Trophoblast cell (in vitro differentiated cells and primary cell): ENCODE measurements around the gene IFTAP.

ENCODE experiments used
- DNase-seq, 2 donors: peaks; one replicate each; pipeline ENCODE4 v3.0.0-alpha.2; 2016
- H2AFZ ChIP-seq: 2 replicates; pipeline ENCODE4 v1.6.1; 2013; ENCODE audit warnings: low read length, moderate library complexity, mild to moderate bottlenecking; ENCODE audit not compliant: insufficient read depth, poor library complexity
- H2AK5ac ChIP-seq: 2 replicates; pipeline ENCODE4 v1.6.1; 2013; ENCODE audit warnings: mild to moderate bottlenecking, low read length
- H2BK120ac ChIP-seq: 2 replicates; pipeline ENCODE4 v1.6.1; 2013; ENCODE audit warnings: low read length, mild to moderate bottlenecking, moderate library complexity; ENCODE audit not compliant: insufficient read depth, poor library complexity
- H2BK12ac ChIP-seq: 2 replicates; pipeline ENCODE4 v1.6.1; 2013; ENCODE audit warnings: mild to moderate bottlenecking, low read length, moderate library complexity
- H2BK5ac ChIP-seq: 2 replicates; pipeline ENCODE4 v1.6.1; 2013; ENCODE audit warnings: low read length, low read depth, moderate library complexity, mild to moderate bottlenecking; ENCODE audit not compliant: poor library complexity
- H3K14ac ChIP-seq: 2 replicates; pipeline ENCODE4 v1.6.1; 2013; ENCODE audit warnings: mild to moderate bottlenecking, low read length
- H3K18ac ChIP-seq: 2 replicates; pipeline ENCODE4 v1.6.1; 2013; ENCODE audit warnings: mild to moderate bottlenecking, low read length
- H3K23ac ChIP-seq: 2 replicates; pipeline ENCODE4 v1.6.1; 2013; ENCODE audit warnings: low read length
- H3K27ac ChIP-seq: 2 replicates; pipeline ENCODE4 v1.5.1; 2013; ENCODE audit warnings: low read depth, mild to moderate bottlenecking, inconsistent platforms, low read length, moderate library complexity
- H3K27me3 ChIP-seq: 2 replicates; pipeline ENCODE4 v1.6.1; 2013; ENCODE audit warnings: inconsistent platforms, mild to moderate bottlenecking, low read length, moderate library complexity; ENCODE audit not compliant: insufficient read depth
- H3K36me3 ChIP-seq, 2 experiments: 1 replicate in 1 of 2; 2 replicates in 1 of 2; pipeline ENCODE4 v1.6.1; 2013; ENCODE audit warnings: low read length in 2 of 2, mild to moderate bottlenecking in 2 of 2, moderate library complexity in 1 of 2; ENCODE audit not compliant: insufficient read depth in 2 of 2, control insufficient read depth in 1 of 2
- H3K4ac ChIP-seq: 2 replicates; pipeline ENCODE4 v1.6.1; 2013; ENCODE audit warnings: low read depth, mild to moderate bottlenecking, low read length, moderate library complexity
- H3K4me1 ChIP-seq, 2 experiments: 1 replicate in 1 of 2; 2 replicates in 1 of 2; pipeline ENCODE4 v1.6.1; 2013; ENCODE audit warnings: low read length in 2 of 2, mild to moderate bottlenecking in 2 of 2, moderate library complexity in 1 of 2; ENCODE audit not compliant: insufficient read depth in 2 of 2, control insufficient read depth in 1 of 2
- H3K4me2 ChIP-seq: 2 replicates; pipeline ENCODE4 v1.6.1; 2013; ENCODE audit warnings: inconsistent platforms, mild to moderate bottlenecking, low read length, moderate library complexity
- H3K4me3 ChIP-seq: 2 replicates; pipeline ENCODE4 v1.5.1; 2013; ENCODE audit warnings: mild to moderate bottlenecking, low read depth, low read length, inconsistent platforms
- H3K79me1 ChIP-seq: one replicate; pipeline ENCODE4 v1.6.1; 2013; ENCODE audit warnings: low read length
- H3K79me2 ChIP-seq: 2 replicates; pipeline ENCODE4 v1.6.1; 2013; ENCODE audit warnings: low read length, mild to moderate bottlenecking; ENCODE audit not compliant: control insufficient read depth, insufficient read depth, poor library complexity
- H3K9ac ChIP-seq: 2 replicates; pipeline ENCODE4 v1.6.1; 2013; ENCODE audit warnings: mild to moderate bottlenecking, low read length
- H3K9me3 ChIP-seq: 2 replicates; pipeline ENCODE4 v1.6.1; 2013; ENCODE audit warnings: low read depth, mild to moderate bottlenecking, control low read depth, inconsistent platforms, low read length; ENCODE audit not compliant: insufficient read depth
- H4K12ac ChIP-seq: 2 replicates; pipeline ENCODE4 v1.6.1; 2013; ENCODE audit warnings: low read depth, mild to moderate bottlenecking, low read length, moderate library complexity
- H4K8ac ChIP-seq: 2 replicates; pipeline ENCODE4 v1.6.1; 2013; ENCODE audit warnings: low read depth, mild to moderate bottlenecking, low read length, moderate library complexity
- H4K91ac ChIP-seq: one replicate; pipeline ENCODE4 v1.6.1; 2013; ENCODE audit warnings: low read depth, mild to moderate bottlenecking, low read length, moderate library complexity
- WGBS: extraction: QIAGEN DNeasy Blood & Tissue Kit; methylation state at CpG from one replicate; pipeline ENCODE4 v1.1.7; 2013; ENCODE audit warnings: missing lambda C conversion rate; ENCODE audit not compliant: insufficient read length, insufficient coverage; ENCODE audit errors: extremely low coverage; 5-methylcytosine and 5-hydroxymethylcytosine counted together

IFTAP gene

GRCh38 chr11:36605221-36606216 lies 11.2 kb downstream of the IFTAP start:
- no peak overlapping the region for H2BK120ac ChIP-seq
- no peak overlapping the region for H3K18ac ChIP-seq
- no peak overlapping the region for H2BK5ac ChIP-seq
- H4K91ac ChIP-seq = no peak overlapping the region
- H4K8ac ChIP-seq = no peak overlapping the region
- no peak overlapping the region for H2AK5ac ChIP-seq
- H3K36me3 ChIP-seq = no peaks in the 10 kb centered on the region
- no peak overlapping the region for H2BK12ac ChIP-seq
- no peaks in the 10 kb centered on the region for H3K27me3 ChIP-seq
- no peak overlapping the region for H3K9ac ChIP-seq
- DNase-seq = no peak
- H2AFZ ChIP-seq = no peak overlapping the region
- H3K79me2 ChIP-seq = no peaks in the 10 kb centered on the region
- WGBS = no CpG with 5 or more reads among the region's 6 CpGs
- no peak overlapping the region for H3K4me2 ChIP-seq
- no peak overlapping the region for H3K4me3 ChIP-seq
- no peak overlapping the region for H3K14ac ChIP-seq
- H3K79me1 ChIP-seq = no peaks in the 10 kb centered on the region
- no peaks in the 10 kb centered on the region for H3K9me3 ChIP-seq
- H3K27ac ChIP-seq = no peak overlapping the region
- no peak overlapping the region for H3K23ac ChIP-seq
- H4K12ac ChIP-seq = no peak overlapping the region
- H3K4me1 ChIP-seq = no peaks in the 10 kb centered on the region
- H3K4ac ChIP-seq = no peak overlapping the region

DNA sequence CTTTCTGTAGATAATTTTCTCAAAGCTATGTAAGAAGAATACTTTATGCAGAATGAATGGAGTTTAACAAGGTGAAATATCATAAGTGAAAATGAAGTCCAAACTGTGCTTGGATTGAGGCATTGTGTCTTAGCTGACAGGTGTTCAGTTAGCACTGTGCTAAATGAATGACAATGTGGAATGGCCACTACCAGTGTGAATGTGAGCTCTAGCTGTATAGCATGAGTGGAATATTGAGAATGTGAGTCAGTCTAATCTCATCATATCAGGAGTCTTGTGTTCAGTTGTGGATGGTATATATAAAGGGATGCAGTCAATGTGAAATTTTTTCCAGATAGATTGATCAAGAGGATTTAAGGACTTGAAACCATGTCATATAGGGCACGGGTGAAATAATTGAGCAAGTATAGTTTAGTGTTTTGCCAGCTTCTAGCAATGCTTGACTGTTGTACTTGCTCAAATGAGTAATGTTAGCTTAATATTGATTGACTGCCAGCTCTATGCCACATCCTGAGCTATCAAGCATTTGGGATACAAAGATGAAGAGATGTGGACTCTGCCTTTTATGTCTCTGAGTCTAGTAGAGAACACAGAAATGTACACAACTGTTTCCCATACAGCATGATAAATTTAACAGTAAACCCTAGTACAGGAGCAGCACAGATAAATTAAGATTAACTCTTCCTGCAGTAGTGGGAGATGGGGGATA lies 14.3 kb downstream of the IFTAP start:
- H3K27me3 ChIP-seq = no peaks in the 10 kb centered on the region

DNA sequence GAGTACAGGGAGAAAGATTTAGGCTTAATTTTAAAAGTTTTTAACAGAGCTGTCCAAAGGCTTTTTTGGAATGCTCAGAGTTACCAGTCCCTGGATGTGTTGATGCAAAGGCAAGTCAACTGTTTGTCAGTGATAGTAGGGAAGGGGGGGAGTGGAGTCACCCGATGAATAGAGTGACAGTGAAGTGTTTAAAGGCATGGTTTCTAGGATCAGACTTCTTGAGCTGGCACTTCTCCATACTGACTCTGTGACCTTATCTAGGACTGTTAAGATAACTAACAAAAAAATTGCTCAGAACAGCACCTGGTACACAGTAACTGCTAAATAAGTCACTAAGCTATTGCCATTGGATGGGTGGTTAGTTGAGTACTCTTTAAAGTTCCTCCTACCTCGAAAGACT lies 15.1 kb downstream of the IFTAP start:
- no peak overlapping the region for H3K9ac ChIP-seq
- no peak overlapping the region for H4K8ac ChIP-seq
- H2AK5ac ChIP-seq = no peak overlapping the region
- H3K4me3 ChIP-seq = no peak overlapping the region
- no peaks in the 10 kb centered on the region for H3K79me2 ChIP-seq
- no peak overlapping the region for H3K4me2 ChIP-seq
- H2AFZ ChIP-seq = no peak overlapping the region
- no peaks in the 10 kb centered on the region for H3K36me3 ChIP-seq
- H2BK5ac ChIP-seq = no peak overlapping the region
- no peaks in the 10 kb centered on the region for H3K9me3 ChIP-seq
- no peak overlapping the region for H2BK12ac ChIP-seq
- no peak overlapping the region for H3K18ac ChIP-seq
- H3K27me3 ChIP-seq = no peaks in the 10 kb centered on the region
- H3K23ac ChIP-seq = no peak overlapping the region
- no peaks in the 10 kb centered on the region for H3K4me1 ChIP-seq
- H3K79me1 ChIP-seq = no peaks in the 10 kb centered on the region
- H3K4ac ChIP-seq = no peak overlapping the region
- no peak overlapping the region for H4K12ac ChIP-seq
- no peak overlapping the region for H2BK120ac ChIP-seq
- DNase-seq = no peak
- H4K91ac ChIP-seq = no peak overlapping the region
- WGBS = no CpG with 5 or more reads among the region's 2 CpGs
- no peak overlapping the region for H3K14ac ChIP-seq
- no peak overlapping the region for H3K27ac ChIP-seq

More for the DNA sequence above, 14.3 kb downstream of the IFTAP start:
- Histone ChIP-seq H4K12ac (no peak overlapping the region), H3K79me2 (no peaks in the 10 kb centered on the region), H3K4me3 (no peak overlapping the region), H2AFZ (no peak overlapping the region), H3K14ac (no peak overlapping the region), H3K79me1 (no peaks in the 10 kb centered on the region), H3K4ac (no peak overlapping the region), H3K9me3 (no peaks in the 10 kb centered on the region), H3K23ac (no peak overlapping the region), H3K4me2 (no peak overlapping the region), H2BK120ac (no peak overlapping the region), H2BK12ac (no peak overlapping the region), H3K27ac (no peak overlapping the region), H3K9ac (no peak overlapping the region), H2BK5ac (no peak overlapping the region), H2AK5ac (no peak overlapping the region), H4K8ac (no peak overlapping the region), H3K18ac (no peak overlapping the region), H3K4me1 (no peaks in the 10 kb centered on the region), H4K91ac (no peak overlapping the region), H3K36me3 (no peaks in the 10 kb centered on the region)
- DNase-seq = no peak
- WGBS = no CpG with 5 or more reads among the region's 1 CpG

DNA sequence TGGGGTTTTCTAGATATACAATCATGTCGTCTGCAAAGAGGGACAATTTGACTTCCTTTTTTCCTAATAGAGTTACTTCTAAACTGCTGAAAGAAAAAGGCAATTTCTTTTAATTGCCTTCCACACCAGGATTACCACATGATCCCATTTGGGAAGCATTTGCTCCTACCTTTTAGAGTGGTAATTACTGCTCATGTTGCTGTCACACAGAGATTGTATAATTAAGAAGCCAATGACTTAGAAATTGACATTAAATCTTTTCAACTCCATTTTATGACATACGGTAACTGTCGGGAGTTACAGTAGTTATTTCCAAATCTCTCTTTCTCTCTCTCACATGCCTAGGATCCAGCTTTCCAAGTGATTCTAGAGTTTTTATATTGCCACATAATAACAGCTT lies 21.5 kb downstream of the IFTAP start:
- Histone ChIP-seq H4K8ac (no peak overlapping the region), H2AFZ (no peak overlapping the region), H3K4me1 (no peaks in the 10 kb centered on the region), H3K14ac (no peak overlapping the region), H3K4me3 (no peak overlapping the region), H2BK5ac (no peak overlapping the region), H3K79me2 (no peaks in the 10 kb centered on the region), H3K27me3 (no peaks in the 10 kb centered on the region), H3K23ac (no peak overlapping the region), H3K18ac (no peak overlapping the region), H4K12ac (no peak overlapping the region), H3K27ac (no peak overlapping the region), H2BK120ac (no peak overlapping the region), H2AK5ac (no peak overlapping the region), H3K4ac (no peak overlapping the region), H3K9me3 (no peaks in the 10 kb centered on the region), H3K36me3 (no peaks in the 10 kb centered on the region), H3K9ac (no peak overlapping the region), H4K91ac (no peak overlapping the region), H3K79me1 (no peaks in the 10 kb centered on the region), H3K4me2 (no peak overlapping the region), H2BK12ac (no peak overlapping the region)
- DNase-seq = no peak
- WGBS = no CpG with 5 or more reads among the region's 3 CpGs
